Measurements from ENCODE around the gene FCHO1.

Gene FCHO1

GRCh38 chr19:17735410-17735809 lies 15.9 kb upstream of the FCHO1 start:
- no peak for DNase-seq (ENCODE audit: low spot score)

- no peak for DNase-seq (ENCODE audit: low spot score)
Observed at GRCh38 chr19:17737690-17738153, 13.6 kb upstream of the FCHO1 start.

GRCh38 chr19:17739121-17739875 lies 12.0 kb upstream of the FCHO1 start:
- DNase-seq (ENCODE audit: low spot score) = no peak

GRCh38 chr19:17741456-17741855 lies 9.8 kb upstream of the FCHO1 start:
- no peak for DNase-seq (ENCODE audit: low spot score)

- DNase-seq (ENCODE audit: low spot score) = peak; percentile 69
Observed at GRCh38 chr19:17743874-17744580, 7.2 kb upstream of the FCHO1 start.

- DNase-seq (ENCODE audit: low spot score) = peak; percentile 96
Observed at GRCh38 chr19:17747205-17748098, 3.8 kb upstream of the FCHO1 start.

- DNase-seq (ENCODE audit: low spot score) = no peak
Observed at GRCh38 chr19:17748884-17749638, 2.2 kb upstream of the FCHO1 start.

GRCh38 chr19:17749912-17750317 lies 1.4 kb upstream of the FCHO1 start:
- DNase-seq (ENCODE audit: low spot score) = peak; percentile 13

GRCh38 chr19:17751912-17752273 lies 616 bp downstream of the FCHO1 start:
- DNase-seq (ENCODE audit: low spot score) = no peak

- no peak for DNase-seq (ENCODE audit: low spot score)
Observed at GRCh38 chr19:17752865-17753639, 1.8 kb downstream of the FCHO1 start.

GRCh38 chr19:17753976-17754375 lies 2.7 kb downstream of the FCHO1 start:
- no peak for DNase-seq (ENCODE audit: low spot score)

GRCh38 chr19:17754634-17755442 lies 3.6 kb downstream of the FCHO1 start:
- no peak for DNase-seq (ENCODE audit: low spot score)

- no peak for DNase-seq (ENCODE audit: low spot score)
Observed at GRCh38 chr19:17755443-17755890, 4.2 kb downstream of the FCHO1 start.

- DNase-seq (ENCODE audit: low spot score) = peak; percentile 36
Observed at GRCh38 chr19:17755977-17756670, 4.8 kb downstream of the FCHO1 start.

- DNase-seq (ENCODE audit: low spot score) = no peak
Observed at GRCh38 chr19:17757125-17757524, 5.8 kb downstream of the FCHO1 start.

GRCh38 chr19:17758515-17758914 lies 7.2 kb downstream of the FCHO1 start:
- DNase-seq (ENCODE audit: low spot score) = no peak

- DNase-seq (ENCODE audit: low spot score) = no peak
Observed at GRCh38 chr19:17761148-17761547, 9.9 kb downstream of the FCHO1 start.

GRCh38 chr19:17762505-17763229 lies 11.4 kb downstream of the FCHO1 start:
- DNase-seq (ENCODE audit: low spot score) = no peak

GRCh38 chr19:17764348-17764747 lies 13.1 kb downstream of the FCHO1 start:
- DNase-seq (ENCODE audit: low spot score) = no peak
